GM10248 (cell line): ENCODE results near the gene ENO2.

ENCODE experiments used
- CTCF ChIA-PET: fragments of 300-600 bp; sonication (Branson Sonifier 250); formaldehyde crosslinking; extraction: SDS; loops from one replicate; lab custom pipeline; 2021; ENCODE audit warnings: antibody characterized with exemption; lab: Yijun Ruan, JAX
- POLR2A ChIA-PET: fragments of 350-650 bp; sonication (Branson Sonifier 250); formaldehyde crosslinking; extraction: SDS; loops from one replicate; lab custom pipeline; 2020; ENCODE audit warnings: antibody characterized with exemption; lab: Yijun Ruan, JAX
- DNase-seq: peaks from one replicate; pipeline ENCODE4 v3.0.0; 2012; ENCODE audit errors: extremely low spot score
- TF ChIP-seq, protein P1 (sequence below): IDR thresholded peaks from 2 replicates; pipeline ENCODE4 v1.5.1; 2012; ENCODE audit warnings: mild to moderate bottlenecking, low read depth; ENCODE audit errors: extremely low read depth, missing control alignments, control extremely low read depth

ENO2 gene

DNA sequence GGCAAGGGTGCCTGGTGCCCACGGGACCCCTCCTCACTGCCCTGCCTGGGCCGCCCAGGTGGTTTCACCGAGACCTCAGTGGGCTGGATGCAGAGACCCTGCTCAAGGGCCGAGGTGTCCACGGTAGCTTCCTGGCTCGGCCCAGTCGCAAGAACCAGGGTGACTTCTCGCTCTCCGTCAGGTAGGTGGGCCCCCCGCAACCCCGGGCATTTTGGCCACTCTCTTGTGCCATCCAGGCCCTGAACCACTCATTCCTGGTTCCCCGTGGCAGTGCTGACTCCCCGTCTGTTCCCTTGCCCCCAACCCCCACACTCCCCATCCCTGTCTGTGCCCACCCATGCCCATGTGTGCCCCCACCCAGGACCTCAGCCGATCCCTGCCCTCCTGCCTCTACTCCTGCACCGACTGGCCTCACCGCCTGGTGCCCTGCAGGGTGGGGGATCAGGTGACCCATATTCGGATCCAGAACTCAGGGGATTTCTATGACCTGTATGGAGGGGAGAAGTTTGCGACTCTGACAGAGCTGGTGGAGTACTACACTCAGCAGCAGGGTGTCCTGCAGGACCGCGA is 37.3 kb downstream of the ENO2 start:
- no peak for DNase-seq
- CTCF ChIA-PET = interaction anchor here (0.9 to 22.9 kb wide), 11 partner anchors 8 to 160 kb away, joined by 3 to 530 read pairs (median 5); partner anchors contain the start of genes C12orf57, C1RL and RNU7-1
- TF ChIP-seq, protein P1, sequence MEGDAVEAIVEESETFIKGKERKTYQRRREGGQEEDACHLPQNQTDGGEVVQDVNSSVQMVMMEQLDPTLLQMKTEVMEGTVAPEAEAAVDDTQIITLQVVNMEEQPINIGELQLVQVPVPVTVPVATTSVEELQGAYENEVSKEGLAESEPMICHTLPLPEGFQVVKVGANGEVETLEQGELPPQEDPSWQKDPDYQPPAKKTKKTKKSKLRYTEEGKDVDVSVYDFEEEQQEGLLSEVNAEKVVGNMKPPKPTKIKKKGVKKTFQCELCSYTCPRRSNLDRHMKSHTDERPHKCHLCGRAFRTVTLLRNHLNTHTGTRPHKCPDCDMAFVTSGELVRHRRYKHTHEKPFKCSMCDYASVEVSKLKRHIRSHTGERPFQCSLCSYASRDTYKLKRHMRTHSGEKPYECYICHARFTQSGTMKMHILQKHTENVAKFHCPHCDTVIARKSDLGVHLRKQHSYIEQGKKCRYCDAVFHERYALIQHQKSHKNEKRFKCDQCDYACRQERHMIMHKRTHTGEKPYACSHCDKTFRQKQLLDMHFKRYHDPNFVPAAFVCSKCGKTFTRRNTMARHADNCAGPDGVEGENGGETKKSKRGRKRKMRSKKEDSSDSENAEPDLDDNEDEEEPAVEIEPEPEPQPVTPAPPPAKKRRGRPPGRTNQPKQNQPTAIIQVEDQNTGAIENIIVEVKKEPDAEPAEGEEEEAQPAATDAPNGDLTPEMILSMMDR = no peak
- POLR2A ChIA-PET = interaction anchor here (0.7 to 2.0 kb wide), 6 partner anchors 8 to 84 kb away, joined by 3 to 11 read pairs (median 6); partner anchors contain the start of genes LPCAT3 and TPI1

- CTCF ChIA-PET = interaction anchor here (0.9 to 22.9 kb wide), 9 partner anchors 8 to 159 kb away, joined by 4 to 530 read pairs (median 5); partner anchors contain the start of genes C12orf57, C1RL and RNU7-1
- POLR2A ChIA-PET = interaction anchor here (0.7 to 2.0 kb wide), 6 partner anchors 9 to 317 kb away, joined by 3 to 11 read pairs (median 4); partner anchors contain the start of genes C12orf57, LPAR5, LPCAT3 and RNU7-1
- no peak for DNase-seq
- TF ChIP-seq, protein P1 = no peak
Measured at GRCh38 chr12:6952121-6952862, 37.9 kb downstream of the ENO2 start.

GRCh38 chr12:6952863-6953441 is 38.6 kb downstream of the ENO2 start:
- POLR2A ChIA-PET = interaction anchor here (1.0 to 1.9 kb wide), 3 partner anchors 9 to 317 kb away, joined by 3 to 11 read pairs (median 4); partner anchors contain the start of genes C12orf57, LPAR5, RNU7-1 and TPI1

DNA sequence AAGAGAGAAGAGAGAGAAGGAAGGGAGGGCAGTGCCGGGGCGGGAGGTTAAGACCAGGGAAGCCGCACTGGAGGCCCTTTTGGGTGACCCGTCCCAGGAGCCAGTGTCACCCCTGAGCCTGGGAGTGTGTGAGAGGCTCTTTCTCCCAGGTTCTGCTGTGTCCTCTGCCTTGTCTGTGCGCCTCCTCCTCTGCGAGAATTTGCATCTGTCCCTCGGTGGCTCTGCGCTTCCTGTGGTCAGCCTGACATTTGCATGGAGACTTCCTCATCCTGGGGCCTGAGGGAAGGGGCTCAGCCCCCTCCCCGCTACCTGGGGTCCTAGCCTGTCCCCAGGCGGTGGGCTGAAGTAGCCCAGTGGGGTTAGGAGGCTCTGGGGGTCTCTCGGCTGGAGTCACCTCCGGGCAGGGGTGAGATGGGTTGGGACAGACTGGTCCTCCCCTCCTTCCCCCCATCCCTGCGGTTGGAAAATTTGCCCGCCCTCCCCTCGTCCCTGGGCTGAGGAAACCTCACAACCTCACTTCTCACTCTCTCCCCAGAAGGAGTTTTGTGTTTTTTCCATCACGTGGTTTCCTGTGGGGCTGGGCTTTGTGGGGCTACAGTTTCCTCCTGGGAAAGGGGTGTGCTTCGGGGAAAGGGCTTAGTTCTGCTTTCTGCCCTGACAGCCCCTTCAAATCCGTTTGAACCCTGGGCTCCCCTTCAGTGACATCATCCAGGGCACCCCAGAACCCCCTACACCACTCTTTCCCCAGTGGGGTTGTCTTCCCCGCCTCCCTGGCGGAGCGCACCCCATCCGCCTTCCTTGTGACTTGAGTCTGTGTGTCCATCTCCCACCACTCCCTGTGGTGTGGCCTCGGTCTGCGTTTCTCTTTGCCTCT is 39.3 kb downstream of the ENO2 start:
- CTCF ChIA-PET = interaction anchor here (1.0 to 22.9 kb wide), 9 partner anchors 7 to 155 kb away, joined by 4 to 530 read pairs (median 13); partner anchors contain the start of genes C12orf57, C1RL, PTPN6 and RNU7-1
- DNase-seq = peak; percentile 80
- POLR2A ChIA-PET = interaction anchor here (0.8 to 1.0 kb wide), 3 partner anchors 10 to 318 kb away, joined by 3 to 4 read pairs (median 3); partner anchors contain the start of genes C12orf57, LPAR5 and RNU7-1
- TF ChIP-seq, protein P1 = no peak

More at GRCh38 chr12:6952863-6953441, 38.6 kb downstream of the ENO2 start:
- CTCF ChIA-PET = interaction anchor here (1.5 to 22.9 kb wide), 6 partner anchors 7 to 156 kb away, joined by 4 to 530 read pairs (median 10); partner anchors contain the start of genes C12orf57, C1RL and RNU7-1
- no peak for DNase-seq
- TF ChIP-seq, protein P1 = no peak

GRCh38 chr12:6954316-6955107 is 40.1 kb downstream of the ENO2 start:
- DNase-seq = no peak
- ChIA-PET POLR2A (interaction anchor here (0.6 to 0.8 kb wide), 2 partner anchors 35 to 63 kb away, joined by 3 read pairs; no protein-coding TSS in a partner anchor), CTCF (interaction anchor here (1.0 to 13.5 kb wide), 4 partner anchors 11 to 82 kb away, joined by 5 to 530 read pairs (median 16); partner anchors contain the start of genes C12orf57, PTPN6, RNU7-1 and SPSB2)
- TF ChIP-seq, protein P1 = no peak
